OCI-LY1 (cell line): Measurements from ENCODE around the gene STYK1.

Experiments
- H2AFZ ChIP-seq: fragments of 200-600 bp; sonication (generic), shearing (Covaris generic); 2 replicates; pipeline ENCODE4 v1.6.0; 2014; ENCODE audit warnings: antibody characterized with exemption, mild to moderate bottlenecking, low read length
- H3F3A ChIP-seq: fragments of 200-600 bp; sonication (generic), shearing (Covaris generic); 2 replicates; pipeline ENCODE4 v1.6.0; 2014; ENCODE audit warnings: mild to moderate bottlenecking, antibody characterized with exemption, low read length, moderate library complexity; ENCODE audit not compliant: insufficient read depth
- H3K27ac ChIP-seq: fragments of 200-600 bp; sonication (generic); 2 replicates; pipeline ENCODE4 v1.5.1; 2014; ENCODE audit warnings: low read length, mixed run types, mild to moderate bottlenecking, low read depth; ENCODE audit not compliant: poor library complexity, severe bottlenecking
- H3K27me3 ChIP-seq: fragments of 200-600 bp; sonication (generic); 2 replicates; pipeline ENCODE4 v1.6.0; 2014; ENCODE audit warnings: antibody characterized with exemption, mild to moderate bottlenecking, low read length, moderate library complexity; ENCODE audit not compliant: insufficient read depth
- H3K36me3 ChIP-seq: fragments of 200-600 bp; sonication (generic); 2 replicates; pipeline ENCODE4 v1.6.1; 2014; ENCODE audit warnings: mild to moderate bottlenecking, antibody characterized with exemption, low read length, moderate library complexity, mixed read lengths; ENCODE audit not compliant: insufficient read depth
- H3K4me1 ChIP-seq: fragments of 200-600 bp; sonication (generic); 2 replicates; pipeline ENCODE4 v1.5.1; 2014; ENCODE audit warnings: mild to moderate bottlenecking, low read length, moderate library complexity; ENCODE audit not compliant: insufficient read depth, severe bottlenecking
- H3K4me2 ChIP-seq: fragments of 200-600 bp; sonication (generic), shearing (Covaris generic); 2 replicates; pipeline ENCODE4 v1.6.1; 2014; ENCODE audit warnings: low read length
- H3K4me3 ChIP-seq: fragments of 200-600 bp; sonication (generic); 2 replicates; pipeline ENCODE4 v1.5.1; 2014; ENCODE audit warnings: low read length, low read depth, mild to moderate bottlenecking, mixed read lengths; ENCODE audit not compliant: poor library complexity, severe bottlenecking
- H3K79me2 ChIP-seq: fragments of 200-600 bp; shearing (Covaris generic); 2 replicates; pipeline ENCODE4 v1.6.1; 2016; ENCODE audit warnings: mixed run types, low read length, mixed read lengths; ENCODE audit not compliant: insufficient read depth
- H3K9ac ChIP-seq: fragments of 200-600 bp; sonication (generic), shearing (Covaris generic); 2 replicates; pipeline ENCODE4 v1.6.1; 2014; ENCODE audit warnings: mild to moderate bottlenecking, low read length, mixed read lengths
- H3K9me2 ChIP-seq: fragments of 200-600 bp; sonication (generic), shearing (Covaris generic); 2 replicates; pipeline ENCODE4 v1.6.1; 2014; ENCODE audit warnings: low read depth, mild to moderate bottlenecking, low read length, mixed read lengths
- H3K9me3 ChIP-seq: fragments of 200-600 bp; shearing (Covaris generic); 2 replicates; pipeline ENCODE4 v1.6.1; 2014; ENCODE audit warnings: low read length, mixed read lengths
- H4K20me1 ChIP-seq: fragments of 200-600 bp; sonication (generic), shearing (Covaris generic); 2 replicates; pipeline ENCODE4 v1.6.0; 2016; ENCODE audit warnings: mild to moderate bottlenecking, low read length; ENCODE audit not compliant: insufficient read depth
- EZH2 ChIP-seq: fragments of 200-600 bp; sonication (generic), shearing (Covaris generic); IDR thresholded peaks from 2 replicates; pipeline ENCODE4 v1.8.0; 2017; ENCODE audit warnings: borderline replicate concordance, mixed run types, mild to moderate bottlenecking, antibody characterized with exemption, low read length, moderate library complexity, mixed read lengths
- TF ChIP-seq, protein P1 (sequence below): fragments of 200-600 bp; sonication (generic), shearing (Covaris generic); IDR thresholded peaks from 2 replicates; pipeline ENCODE4 v1.5.1; 2017; ENCODE audit warnings: mild to moderate bottlenecking, antibody characterized with exemption, low read length, moderate library complexity, mixed read lengths

The STYK1 gene

DNA sequence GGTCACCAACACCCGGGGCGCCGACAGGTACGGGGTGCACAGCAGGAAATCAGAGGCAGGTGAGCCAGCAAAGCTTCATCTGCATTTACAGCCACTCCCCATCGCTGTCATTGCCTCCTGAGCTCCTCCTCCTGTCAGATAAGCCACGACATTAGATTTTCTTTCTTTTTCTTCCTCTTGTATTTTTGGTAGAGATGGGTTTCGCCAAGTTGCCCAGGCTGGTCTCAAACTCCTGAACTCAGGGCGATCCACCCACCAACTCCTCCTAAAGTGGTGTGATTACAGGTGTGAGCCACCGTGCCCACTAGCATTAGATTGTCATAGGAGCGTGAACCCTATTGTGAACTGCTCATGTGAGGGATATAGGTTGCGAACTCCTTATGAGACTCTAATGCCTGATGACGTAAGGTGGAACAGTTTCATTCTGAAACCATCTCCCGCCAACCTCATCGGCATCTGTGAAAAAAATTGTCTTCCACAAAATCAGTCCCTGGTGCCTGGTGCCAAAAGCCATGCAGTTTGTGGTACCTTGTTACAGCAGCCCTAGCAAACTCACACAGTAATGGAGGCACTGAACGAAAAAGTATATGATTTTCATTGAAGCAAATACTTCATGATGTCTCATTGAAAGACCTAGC is 1.5 kb downstream of the STYK1 start:
- Histone ChIP-seq H2AFZ (no peak overlapping the region), H4K20me1 (no peaks in the 10 kb centered on the region), H3K27ac (peak overlapping the region; percentile 51), H3K4me1 (peaks cover 38% of the 10 kb centered on the region), H3K9ac (peak overlapping the region; percentile 4; the same call in 1 of the 2 replicates), H3K27me3 (no peaks in the 10 kb centered on the region), H3K9me2 (no peaks in the 10 kb centered on the region), H3K79me2 (no peaks in the 10 kb centered on the region), H3K4me2 (peak overlapping the region; percentile 58), H3F3A (no peaks in the 10 kb centered on the region), H3K4me3 (peak overlapping the region; percentile 59), H3K9me3 (no peaks in the 10 kb centered on the region), H3K36me3 (no peaks in the 10 kb centered on the region)
- TF ChIP-seq, protein P1, sequence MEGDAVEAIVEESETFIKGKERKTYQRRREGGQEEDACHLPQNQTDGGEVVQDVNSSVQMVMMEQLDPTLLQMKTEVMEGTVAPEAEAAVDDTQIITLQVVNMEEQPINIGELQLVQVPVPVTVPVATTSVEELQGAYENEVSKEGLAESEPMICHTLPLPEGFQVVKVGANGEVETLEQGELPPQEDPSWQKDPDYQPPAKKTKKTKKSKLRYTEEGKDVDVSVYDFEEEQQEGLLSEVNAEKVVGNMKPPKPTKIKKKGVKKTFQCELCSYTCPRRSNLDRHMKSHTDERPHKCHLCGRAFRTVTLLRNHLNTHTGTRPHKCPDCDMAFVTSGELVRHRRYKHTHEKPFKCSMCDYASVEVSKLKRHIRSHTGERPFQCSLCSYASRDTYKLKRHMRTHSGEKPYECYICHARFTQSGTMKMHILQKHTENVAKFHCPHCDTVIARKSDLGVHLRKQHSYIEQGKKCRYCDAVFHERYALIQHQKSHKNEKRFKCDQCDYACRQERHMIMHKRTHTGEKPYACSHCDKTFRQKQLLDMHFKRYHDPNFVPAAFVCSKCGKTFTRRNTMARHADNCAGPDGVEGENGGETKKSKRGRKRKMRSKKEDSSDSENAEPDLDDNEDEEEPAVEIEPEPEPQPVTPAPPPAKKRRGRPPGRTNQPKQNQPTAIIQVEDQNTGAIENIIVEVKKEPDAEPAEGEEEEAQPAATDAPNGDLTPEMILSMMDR, result no peak
- TF ChIP-seq EZH2, result no peak

DNA sequence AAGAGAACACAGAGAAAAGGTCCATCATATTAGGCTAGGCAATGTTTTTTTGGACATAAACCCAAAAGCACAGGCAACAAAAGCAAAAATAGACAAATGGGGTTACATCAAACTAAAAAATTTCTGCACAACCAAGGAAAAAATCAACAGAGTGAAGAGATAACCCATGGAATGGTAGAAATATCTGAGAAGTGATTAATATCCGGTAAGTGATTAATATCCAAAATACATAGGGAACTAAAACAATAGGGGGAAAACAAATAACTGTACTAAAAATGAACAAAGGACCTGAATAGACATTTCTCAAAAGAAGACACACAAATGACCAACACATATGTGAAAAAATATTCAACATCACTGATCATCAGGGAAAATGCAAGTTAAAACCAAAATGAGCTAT is 4.3 kb downstream of the STYK1 start:
- no peaks in the 10 kb centered on the region for H3F3A ChIP-seq

DNA sequence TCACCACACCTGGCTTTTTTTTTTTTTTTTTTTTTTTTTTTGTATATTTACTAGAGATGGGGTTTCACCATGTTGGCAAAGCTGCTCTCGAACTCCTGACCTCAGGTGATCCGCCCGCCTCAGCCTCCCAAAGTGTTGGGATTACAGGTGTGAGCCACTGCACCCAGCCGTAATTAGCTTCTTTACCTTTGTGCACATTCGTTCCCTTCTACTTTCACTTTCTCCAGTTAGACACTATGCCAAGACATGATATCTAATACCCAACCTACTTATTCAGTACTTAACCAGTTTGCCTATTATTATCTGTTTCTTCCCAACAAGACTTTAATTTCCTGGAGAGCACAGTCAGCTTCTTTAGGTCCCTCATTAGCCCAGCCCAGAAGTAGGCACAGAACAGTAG is 5.3 kb downstream of the STYK1 start:
- H3K27ac ChIP-seq, result no peak overlapping the region
- no peaks in the 10 kb centered on the region for H3K9me2 ChIP-seq
- peaks cover 40% of the 10 kb centered on the region for H3K4me1 ChIP-seq
- H3K4me2 ChIP-seq, result peak overlapping the region; percentile 61
- H3F3A ChIP-seq, result no peaks in the 10 kb centered on the region
- H3K9me3 ChIP-seq, result no peaks in the 10 kb centered on the region
- no peaks in the 10 kb centered on the region for H3K36me3 ChIP-seq
- no peaks in the 10 kb centered on the region for H3K79me2 ChIP-seq
- peak overlapping the region; percentile 43 for H3K4me3 ChIP-seq
- no peaks in the 10 kb centered on the region for H3K27me3 ChIP-seq
- H4K20me1 ChIP-seq, result no peaks in the 10 kb centered on the region
- no peak overlapping the region for H3K9ac ChIP-seq
- H2AFZ ChIP-seq, result no peak overlapping the region
- TF ChIP-seq, protein P1, result no peak
- TF ChIP-seq EZH2, result no peak

More for the DNA sequence above, 4.3 kb downstream of the STYK1 start:
- Histone ChIP-seq H3K27ac (no peak overlapping the region), H3K4me3 (no peak overlapping the region), H3K9ac (no peak overlapping the region), H3K4me1 (peaks cover 44% of the 10 kb centered on the region), H3K27me3 (no peaks in the 10 kb centered on the region), H2AFZ (no peak overlapping the region), H4K20me1 (no peaks in the 10 kb centered on the region), H3K36me3 (no peaks in the 10 kb centered on the region), H3K4me2 (no peak overlapping the region), H3K79me2 (no peaks in the 10 kb centered on the region), H3K9me3 (no peaks in the 10 kb centered on the region), H3K9me2 (no peaks in the 10 kb centered on the region)
- no peak for TF ChIP-seq EZH2
- TF ChIP-seq, protein P1, result no peak
